HEK293 (cell line): ENCODE results near the gene MACC1.

Experiments used
- ZNF174 ChIP-seq: fragments of 450-650 bp; formaldehyde crosslinking; IDR thresholded peaks from 2 replicates; pipeline ENCODE4 v1.5.0; 2017; ENCODE audit warnings: missing biosample characterization, mild to moderate bottlenecking, missing genetic modification characterization
- TF ChIP-seq, protein P1 (sequence below): fragments of 450-650 bp; formaldehyde crosslinking; IDR thresholded peaks from 2 replicates; pipeline ENCODE4 v1.5.1; 2016; ENCODE audit warnings: missing biosample characterization, missing genetic modification characterization

DNA sequence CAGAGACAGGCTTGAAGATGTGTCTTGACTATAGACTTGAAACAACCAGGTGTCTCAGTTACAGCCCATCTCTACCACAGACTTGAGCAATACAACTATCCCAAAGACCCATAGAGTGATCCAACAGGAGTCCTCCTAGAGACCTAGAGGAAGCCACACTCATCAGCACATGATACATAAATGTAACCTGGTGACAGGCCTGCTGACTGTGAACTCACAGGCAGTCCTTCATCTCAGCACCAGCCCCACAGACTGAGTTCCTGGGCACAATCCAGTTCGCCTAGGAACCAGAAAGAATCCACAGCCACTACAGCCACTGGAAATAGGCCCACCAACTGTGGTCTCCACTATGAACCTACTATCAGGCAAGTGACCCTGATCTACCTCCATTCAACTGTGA is 121.3 kb downstream of the MACC1 start:
- TF ChIP-seq ZNF174 (tag by site-specific recombination) = no peak
- TF ChIP-seq, protein P1, sequence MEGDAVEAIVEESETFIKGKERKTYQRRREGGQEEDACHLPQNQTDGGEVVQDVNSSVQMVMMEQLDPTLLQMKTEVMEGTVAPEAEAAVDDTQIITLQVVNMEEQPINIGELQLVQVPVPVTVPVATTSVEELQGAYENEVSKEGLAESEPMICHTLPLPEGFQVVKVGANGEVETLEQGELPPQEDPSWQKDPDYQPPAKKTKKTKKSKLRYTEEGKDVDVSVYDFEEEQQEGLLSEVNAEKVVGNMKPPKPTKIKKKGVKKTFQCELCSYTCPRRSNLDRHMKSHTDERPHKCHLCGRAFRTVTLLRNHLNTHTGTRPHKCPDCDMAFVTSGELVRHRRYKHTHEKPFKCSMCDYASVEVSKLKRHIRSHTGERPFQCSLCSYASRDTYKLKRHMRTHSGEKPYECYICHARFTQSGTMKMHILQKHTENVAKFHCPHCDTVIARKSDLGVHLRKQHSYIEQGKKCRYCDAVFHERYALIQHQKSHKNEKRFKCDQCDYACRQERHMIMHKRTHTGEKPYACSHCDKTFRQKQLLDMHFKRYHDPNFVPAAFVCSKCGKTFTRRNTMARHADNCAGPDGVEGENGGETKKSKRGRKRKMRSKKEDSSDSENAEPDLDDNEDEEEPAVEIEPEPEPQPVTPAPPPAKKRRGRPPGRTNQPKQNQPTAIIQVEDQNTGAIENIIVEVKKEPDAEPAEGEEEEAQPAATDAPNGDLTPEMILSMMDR = no peak
